ENCODE data around the gene MB21D2.

- no peak for TF ChIP-seq CTCF (conservative IDR thresholded peaks at IDR 0.05; ENCODE audit: low read length)
- TF ChIP-seq EZH2phosphoT487 (IDR thresholded peaks at IDR 0.05; ENCODE audit: borderline replicate concordance, low read depth, low read length) = no peak
These were observed 39.9 kb upstream of the MB21D2 start for GRCh38 chr3:192957441-192958021.

All from OCI-LY7 (cell line).